Keratinocyte (primary cell): ENCODE results near the gene ACSF3. TPM values are rescaled to one million over a fixed set of nuclear protein-coding genes. Genes with fewer than 3 reads are reported as not detected.

Experiments
- DNase-seq: peaks from one replicate; pipeline ENCODE4 v3.0.0-alpha.2; 2011; ENCODE audit warnings: low read depth, missing footprints, low spot score
- FAIRE-seq: peaks from 2 replicates; lab custom pipeline; 2011; peaks lifted over from hg19 to GRCh38; lab: Jason Lieb, UNC
- H2AFZ ChIP-seq: 2 replicates; pipeline ENCODE4 v1.6.0; 2012; ENCODE audit warnings: low read length, control low read depth, inconsistent platforms; ENCODE audit not compliant: control insufficient read depth
- H3K27ac ChIP-seq: 2 replicates; pipeline ENCODE4 v1.5.1; 2011; ENCODE audit warnings: low read length; ENCODE audit not compliant: control insufficient read depth, insufficient read depth
- H3K27me3 ChIP-seq: 3 replicates; pipeline ENCODE4 v1.6.0; 2011; ENCODE audit warnings: low read length; ENCODE audit not compliant: control insufficient read depth, insufficient read depth; ENCODE audit errors: extremely low read depth
- H3K36me3 ChIP-seq, 2 experiments: 2 replicates in 1 of 2; 3 replicates in 1 of 2; pipeline ENCODE4 v1.5.1; 2011; ENCODE audit warnings: low read length in 2 of 2, mild to moderate bottlenecking in 1 of 2; ENCODE audit not compliant: control insufficient read depth in 2 of 2, insufficient read depth in 2 of 2; ENCODE audit errors: extremely low read depth in 1 of 2
- H3K4me1 ChIP-seq: 3 replicates; pipeline ENCODE4 v1.5.1; 2011; ENCODE audit warnings: low read length; ENCODE audit not compliant: control insufficient read depth, insufficient read depth; ENCODE audit errors: extremely low read depth
- H3K4me2 ChIP-seq: 3 replicates; pipeline ENCODE4 v1.6.0; 2011; ENCODE audit warnings: low read depth, low read length; ENCODE audit not compliant: control insufficient read depth, insufficient read depth; ENCODE audit errors: extremely low read depth
- H3K4me3 ChIP-seq, 3 experiments: fragments of 200-600 bp in 1 of 3; sonication (generic) in 1 of 3; 2 replicates in 2 of 3; 3 replicates in 1 of 3; pipeline ENCODE4 v1.5.1; 2011 to 2016; ENCODE audit warnings: low read length in 3 of 3, mild to moderate bottlenecking in 3 of 3, control low read depth in 2 of 3, inconsistent platforms in 1 of 3, low read depth in 1 of 3, mixed read lengths in 1 of 3, mixed run types in 1 of 3, moderate library complexity in 1 of 3; ENCODE audit not compliant: control insufficient read depth in 2 of 3, insufficient read depth in 2 of 3; ENCODE audit errors: extremely low read depth in 1 of 3
- H3K79me2 ChIP-seq: 2 replicates; pipeline ENCODE4 v1.6.0; 2012; ENCODE audit warnings: low read length; ENCODE audit not compliant: control insufficient read depth, insufficient read depth
- H3K9ac ChIP-seq: 3 replicates; pipeline ENCODE4 v1.6.0; 2011; ENCODE audit warnings: low read length; ENCODE audit not compliant: control insufficient read depth, insufficient read depth; ENCODE audit errors: extremely low read depth
- H3K9me1 ChIP-seq: 3 replicates; pipeline ENCODE4 v1.6.0; 2011; ENCODE audit warnings: low read length; ENCODE audit not compliant: control insufficient read depth, insufficient read depth; ENCODE audit errors: extremely low read depth
- H3K9me3 ChIP-seq: 2 replicates; pipeline ENCODE4 v1.5.1; 2012; ENCODE audit warnings: low read depth, low read length; ENCODE audit not compliant: control insufficient read depth
- H4K20me1 ChIP-seq: 3 replicates; pipeline ENCODE4 v1.6.0; 2011; ENCODE audit warnings: low read length; ENCODE audit not compliant: control insufficient read depth, insufficient read depth; ENCODE audit errors: extremely low read depth
- EZH2 ChIP-seq: IDR thresholded peaks from one replicate; pipeline ENCODE4 v1.6.1; 2012; ENCODE audit warnings: inconsistent platforms, mild to moderate bottlenecking, low read length, moderate library complexity
- dilution Hi-C: fragments of 300-500 bp; cut with MboI; formaldehyde crosslinking; loops from one replicate; pipeline ENCODE4 v1.7.0; 2020; ENCODE audit warnings: low sequenced_read_pairs; ENCODE audit not compliant: extremely low pct_ligation_motif_present
- polyA plus RNA-seq, 5 experiments: library from polyadenylated mRNA; depleted of rRNA in 3 of 5; stranded (reverse) in 3 of 5; stranded (forward) in 1 of 5; unstranded in 1 of 5; fragments of >200 nt; gene quantifications; 1 replicate in 1 of 5; 2 replicates in 3 of 5; 3 replicates in 1 of 5; pipeline versions ENCODE4 v1.2.1 to v1.2.3, GENCODE V29; 2011 to 2012; ENCODE audit warnings: missing spikeins in 2 of 5, low read depth in 1 of 5, low replicate concordance in 1 of 5
- TF ChIP-seq, protein P1 (sequence below), 3 experiments: IDR thresholded peaks in 1 of 3; conservative IDR thresholded peaks in 1 of 3; optimal IDR thresholded peaks in 1 of 3; 2 replicates in 2 of 3; 3 replicates in 1 of 3; pipeline versions ENCODE3 to v1.5.1; 2011; ENCODE audit warnings: low read length in 3 of 3, mild to moderate bottlenecking in 3 of 3, moderate library complexity in 2 of 3, control low read depth in 1 of 3, inconsistent platforms in 1 of 3; ENCODE audit not compliant: insufficient read depth in 2 of 3; ENCODE audit errors: extremely low read depth in 1 of 3

Gene ACSF3
- polyA plus RNA-seq, 1 donor (not counting 4 experiments of a cell fraction or from before 2014, with no cell fraction given), result 13.4 TPM

DNA sequence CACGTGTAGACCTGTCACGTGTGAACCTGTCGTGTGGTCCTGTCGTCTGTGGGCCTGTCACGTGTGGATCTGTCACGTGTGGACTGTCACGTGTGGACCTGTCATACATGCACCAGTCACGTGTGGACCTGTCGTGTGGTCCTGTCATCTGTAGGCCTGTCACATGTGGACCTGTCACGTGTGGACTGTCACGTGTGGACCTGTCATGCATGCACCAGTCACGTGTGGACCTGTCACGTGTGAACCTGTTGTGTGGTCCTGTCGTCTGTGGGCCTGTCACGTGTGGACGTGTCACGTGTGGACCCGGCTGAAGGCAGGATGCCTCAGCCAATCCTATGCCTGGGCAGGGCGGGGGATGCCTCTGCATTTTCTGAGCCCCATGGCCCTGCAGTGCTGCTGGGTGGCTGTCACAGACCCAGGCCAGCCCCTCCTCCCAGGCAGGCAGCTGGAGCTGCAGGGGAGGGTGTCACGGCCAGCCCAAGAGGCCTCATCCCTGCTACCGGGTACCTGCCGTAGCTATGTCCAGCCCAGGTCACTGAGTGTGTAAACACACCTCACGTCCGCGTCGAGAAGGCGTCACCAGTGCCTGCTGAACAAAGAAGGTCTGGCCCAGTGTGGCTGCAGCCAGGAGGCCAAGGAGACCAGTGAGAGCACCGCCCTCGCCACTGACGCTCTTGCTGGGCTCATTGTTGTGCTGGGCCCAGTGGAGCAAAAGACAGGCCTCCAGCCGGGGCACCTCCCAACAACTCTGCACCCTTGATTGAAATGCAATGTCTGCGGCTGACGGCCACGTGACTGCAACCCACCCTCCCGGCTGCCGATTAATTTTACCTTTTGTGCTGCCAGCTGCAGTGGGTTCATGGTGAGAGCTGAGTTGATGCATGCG, 18.6 kb upstream of the ACSF3 start:
- H3K4me3 ChIP-seq, result no peak overlapping the region
- no peak for TF ChIP-seq EZH2
- TF ChIP-seq, protein P1, sequence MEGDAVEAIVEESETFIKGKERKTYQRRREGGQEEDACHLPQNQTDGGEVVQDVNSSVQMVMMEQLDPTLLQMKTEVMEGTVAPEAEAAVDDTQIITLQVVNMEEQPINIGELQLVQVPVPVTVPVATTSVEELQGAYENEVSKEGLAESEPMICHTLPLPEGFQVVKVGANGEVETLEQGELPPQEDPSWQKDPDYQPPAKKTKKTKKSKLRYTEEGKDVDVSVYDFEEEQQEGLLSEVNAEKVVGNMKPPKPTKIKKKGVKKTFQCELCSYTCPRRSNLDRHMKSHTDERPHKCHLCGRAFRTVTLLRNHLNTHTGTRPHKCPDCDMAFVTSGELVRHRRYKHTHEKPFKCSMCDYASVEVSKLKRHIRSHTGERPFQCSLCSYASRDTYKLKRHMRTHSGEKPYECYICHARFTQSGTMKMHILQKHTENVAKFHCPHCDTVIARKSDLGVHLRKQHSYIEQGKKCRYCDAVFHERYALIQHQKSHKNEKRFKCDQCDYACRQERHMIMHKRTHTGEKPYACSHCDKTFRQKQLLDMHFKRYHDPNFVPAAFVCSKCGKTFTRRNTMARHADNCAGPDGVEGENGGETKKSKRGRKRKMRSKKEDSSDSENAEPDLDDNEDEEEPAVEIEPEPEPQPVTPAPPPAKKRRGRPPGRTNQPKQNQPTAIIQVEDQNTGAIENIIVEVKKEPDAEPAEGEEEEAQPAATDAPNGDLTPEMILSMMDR (optimal IDR thresholded peaks at IDR 0.05 in 1 of 3, IDR thresholded peaks at IDR 0.05 in 1 of 3, conservative IDR thresholded peaks at IDR 0.05 in 1 of 3; ENCODE audit: extremely low read depth in 1 of 3, insufficient read depth in 2 of 3, low read length in 3 of 3), result no peak
- peaks cover 22% of the 10 kb centered on the region for H3K9me3 ChIP-seq
- peaks cover 3% of the 10 kb centered on the region for H3K27me3 ChIP-seq
- H3K79me2 ChIP-seq, result no peaks in the 10 kb centered on the region
- H3K9me1 ChIP-seq, result no peaks in the 10 kb centered on the region
- no peak overlapping the region for H3K9ac ChIP-seq
- H2AFZ ChIP-seq, result no peak overlapping the region
- H3K27ac ChIP-seq, result no peak overlapping the region
- H3K4me1 ChIP-seq, result no peaks in the 10 kb centered on the region
- no peak for FAIRE-seq
- H3K4me2 ChIP-seq, result no peak overlapping the region
- no peak for DNase-seq
- dilution Hi-C loops, result no loop called here
- H4K20me1 ChIP-seq, result no peaks in the 10 kb centered on the region
- H3K36me3 ChIP-seq, result no peaks in the 10 kb centered on the region

DNA sequence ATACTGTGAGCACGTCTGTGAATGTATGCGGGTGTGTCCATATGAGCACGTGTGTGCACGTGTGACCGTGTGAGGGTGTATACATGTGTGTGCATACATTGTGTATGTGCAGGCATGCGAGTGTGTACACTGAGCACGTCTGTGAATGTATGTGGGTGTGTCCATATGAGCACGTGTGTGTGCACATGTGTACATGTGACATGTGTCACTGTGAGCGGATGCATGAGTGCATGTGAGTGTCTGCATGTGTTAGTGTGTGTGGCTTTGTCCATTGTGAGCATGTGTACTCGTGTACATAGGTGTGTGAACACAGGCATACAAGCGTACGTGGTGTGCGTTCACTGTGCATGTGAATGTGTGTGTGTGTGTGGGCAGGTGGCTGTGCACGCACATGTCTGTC, 17.5 kb upstream of the ACSF3 start:
- FAIRE-seq, result no peak
- H4K20me1 ChIP-seq, result no peaks in the 10 kb centered on the region
- dilution Hi-C loops, result no loop called here
- H3K4me1 ChIP-seq, result no peaks in the 10 kb centered on the region
- no peaks in the 10 kb centered on the region for H3K36me3 ChIP-seq
- no peak for DNase-seq
- no peak overlapping the region for H3K27ac ChIP-seq
- H3K4me3 ChIP-seq, result no peak overlapping the region
- no peaks in the 10 kb centered on the region for H3K9me1 ChIP-seq
- peaks cover 3% of the 10 kb centered on the region for H3K27me3 ChIP-seq
- H2AFZ ChIP-seq, result no peak overlapping the region
- no peak overlapping the region for H3K4me2 ChIP-seq
- TF ChIP-seq EZH2, result no peak
- TF ChIP-seq, protein P1 (optimal IDR thresholded peaks at IDR 0.05 in 1 of 3, IDR thresholded peaks at IDR 0.05 in 1 of 3, conservative IDR thresholded peaks at IDR 0.05 in 1 of 3; ENCODE audit: extremely low read depth in 1 of 3, insufficient read depth in 2 of 3, low read length in 3 of 3), result no peak
- no peaks in the 10 kb centered on the region for H3K79me2 ChIP-seq
- H3K9me3 ChIP-seq, result peaks cover 22% of the 10 kb centered on the region
- H3K9ac ChIP-seq, result no peak overlapping the region
